Fibroblast of lung (primary cell): ENCODE results near the gene CAMTA1.

Experiments
- CTCF ChIP-seq, 2 donors: IDR thresholded peaks in 1 of 2; conservative IDR thresholded peaks in 1 of 2; 1 replicate in 1 of 2; 2 replicates in 1 of 2; pipeline ENCODE4 v1.5.1; 2011 to 2012; ENCODE audit warnings: low read length in 2 of 2, control low read depth in 1 of 2, inconsistent platforms in 1 of 2, low read depth in 1 of 2, mild to moderate bottlenecking in 1 of 2
- EZH2 ChIP-seq: IDR thresholded peaks from 2 replicates; pipeline ENCODE4 v1.5.1; 2012; ENCODE audit warnings: low read length, control low read depth, mild to moderate bottlenecking; ENCODE audit errors: missing control alignments

GRCh38 chr1:7645751-7646048 is 860.4 kb downstream of the CAMTA1 start:
- TF ChIP-seq CTCF (conservative IDR thresholded peaks at IDR 0.05 in 1 of 2, IDR thresholded peaks at IDR 0.05 in 1 of 2; ENCODE audit: low read depth in 1 of 2, low read length in 2 of 2) (no peak), EZH2 (no peak)
